Measurements from ENCODE around the gene TSACC. TPM values are rescaled to one million over a fixed set of nuclear protein-coding genes. Genes with fewer than 3 reads are reported as not detected.
"Not testable (repeated sequence)": the region's sequence is repeated elsewhere in the genome, so short reads cannot be mapped to it uniquely, and the experiment has no call there.

TSACC gene
- total RNA-seq, 2 experiments from 2014 or later = 0.72 TPM; not detected in 1

GRCh38 chr1:156367383-156368156 is 29.2 kb downstream of the TSACC start:
- Mint-ChIP-seq H3K4me3 (no peak overlapping the region), H3K9me3 (no peaks in the 10 kb centered on the region), H3K4me1 (ENCODE audit: low read depth) (peaks cover 2% of the 10 kb centered on the region), H3K27ac (no peak overlapping the region), H3K36me3 (ENCODE audit: low read depth) (no peaks in the 10 kb centered on the region), H3K27me3 (peaks cover 43% of the 10 kb centered on the region)
- POLR2A ChIA-PET = no interaction called here
- no peak for ATAC-seq
- intact Hi-C loops (cut with micrococcal nuclease) = no loop called here
- DNase-seq = no peak
- no peak for TF ChIP-seq CTCF (IDR thresholded peaks at IDR 0.05)
- CTCF ChIA-PET = interaction anchor here (0.7 kb wide), 1 partner anchor 18 kb away, joined by 3 read pairs; no protein-coding TSS in a partner anchor

GRCh38 chr1:156368157-156368658 is 29.9 kb downstream of the TSACC start:
- H3K4me3 Mint-ChIP-seq = no peak overlapping the region
- H3K9me3 Mint-ChIP-seq = no peaks in the 10 kb centered on the region
- ChIA-PET CTCF (interaction anchor here (0.7 to 6.1 kb wide), 2 partner anchors 17 to 78 kb away, joined by 5 to 73 read pairs; no protein-coding TSS in a partner anchor), POLR2A (no interaction called here)
- ATAC-seq (no peak), DNase-seq (no peak)
- intact Hi-C loops (cut with micrococcal nuclease) = no loop called here
- no peak overlapping the region for H3K27ac Mint-ChIP-seq
- peaks cover 46% of the 10 kb centered on the region for H3K27me3 Mint-ChIP-seq
- H3K36me3 Mint-ChIP-seq (ENCODE audit: low read depth) = no peaks in the 10 kb centered on the region
- peaks cover 2% of the 10 kb centered on the region for H3K4me1 Mint-ChIP-seq (ENCODE audit: low read depth)
- TF ChIP-seq CTCF (IDR thresholded peaks at IDR 0.05) = no peak

DNA sequence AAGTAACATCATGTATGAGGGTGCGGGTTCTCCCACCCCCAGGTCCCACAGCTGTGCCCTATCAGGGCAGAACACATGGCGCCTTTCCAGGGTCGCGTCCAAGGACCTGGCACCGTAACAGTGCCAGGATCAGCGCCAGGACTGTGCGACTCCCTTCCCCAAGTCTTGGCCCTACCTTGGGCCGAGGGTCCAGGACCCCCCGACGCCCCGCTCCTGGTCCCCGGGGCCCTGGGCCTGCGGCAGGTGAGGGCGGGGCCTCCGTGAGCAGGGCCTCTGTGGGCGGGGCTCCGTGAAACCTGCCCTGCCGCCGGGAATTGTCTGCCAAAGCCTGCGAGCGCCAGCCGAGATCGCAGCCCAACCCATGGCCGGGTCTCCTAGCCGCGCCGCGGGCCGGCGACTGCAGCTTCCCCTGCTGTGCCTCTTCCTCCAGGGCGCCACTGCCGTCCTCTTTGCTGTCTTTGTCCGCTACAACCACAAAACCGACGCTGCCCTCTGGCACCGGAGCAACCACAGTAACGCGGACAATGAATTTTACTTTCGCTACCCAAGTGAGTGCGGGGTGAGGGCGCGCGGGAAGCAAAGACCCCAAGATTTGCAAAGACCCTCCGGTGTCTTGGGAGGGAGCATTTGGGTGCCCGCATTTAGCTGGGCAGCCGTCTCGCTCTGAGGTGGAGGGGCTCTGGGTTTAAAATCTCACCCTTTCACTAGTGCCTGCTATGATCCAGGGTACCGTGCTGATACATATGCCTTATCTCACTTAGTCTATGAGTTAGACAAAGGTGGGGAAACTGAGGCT is 30.8 kb downstream of the TSACC start, which contains the start of gene RHBG:
RHBG (plus strand) TSS at position 323 of the 796 bp plus-strand sequence; CDS start at position 362, 39 bp downstream.
- ChIA-PET CTCF (interaction anchor here (0.7 to 6.1 kb wide), 3 partner anchors 16 to 77 kb away, joined by 5 to 73 read pairs (median 26); no protein-coding TSS in a partner anchor), POLR2A (interaction anchor here (0.5 kb wide), 1 partner anchor 56 kb away, joined by 4 read pairs; no protein-coding TSS in a partner anchor)
- Mint-ChIP-seq H3K9me3 (no peaks in the 10 kb centered on the region), H3K27ac (no peak within 1 kb of the TSS), H3K4me3 (peak within 1 kb of the TSS; percentile 7), H3K4me1 (ENCODE audit: low read depth) (peaks cover 2% of the 10 kb centered on the region), H3K27me3 (peaks cover 48% of the 10 kb centered on the region), H3K36me3 (ENCODE audit: low read depth) (no peaks in the 10 kb centered on the region)
- intact Hi-C loops (cut with micrococcal nuclease) = no loop called here
- no peak for TF ChIP-seq CTCF (IDR thresholded peaks at IDR 0.05)
- peak; percentile 19 for DNase-seq
- peak; percentile 45 for ATAC-seq

DNA sequence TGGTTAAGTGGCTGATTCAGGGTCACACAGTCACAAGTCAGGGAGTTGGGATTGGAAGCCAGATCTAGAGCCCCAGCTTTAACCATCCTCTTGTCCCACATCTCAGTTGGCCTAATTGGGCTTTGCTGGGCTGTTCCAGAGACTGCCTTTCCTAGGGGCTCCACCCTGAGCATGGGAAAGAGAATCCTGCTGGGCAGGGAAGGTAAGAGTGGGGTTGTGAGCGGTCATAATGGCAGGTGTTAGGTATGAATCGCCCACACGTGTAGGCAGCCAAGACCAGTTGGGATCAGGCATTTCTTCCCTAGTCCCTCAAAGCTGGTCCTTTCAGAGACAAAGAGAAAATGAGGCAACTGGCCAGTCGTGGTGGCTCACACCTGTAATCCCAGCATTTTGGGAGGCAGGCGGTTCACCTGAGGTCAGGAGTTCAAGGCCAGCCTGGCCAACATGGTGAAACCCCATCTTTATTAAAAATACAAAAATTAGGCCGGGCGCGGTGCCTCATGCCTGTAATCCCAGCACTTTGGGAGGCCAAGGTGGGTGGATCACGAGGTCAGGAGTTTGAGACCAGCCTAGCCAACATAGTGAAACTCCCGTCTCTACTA is 31.5 kb downstream of the TSACC start:
- DNase-seq; H3K36me3 Mint-ChIP-seq (ENCODE audit: low read depth); H3K4me1 Mint-ChIP-seq (ENCODE audit: low read depth); H3K9me3 Mint-ChIP-seq; intact Hi-C loops (cut with micrococcal nuclease); H3K27ac Mint-ChIP-seq; ATAC-seq: not testable (repeated sequence)
- POLR2A ChIA-PET = interaction anchor here (0.5 kb wide), 1 partner anchor 56 kb away, joined by 4 read pairs; no protein-coding TSS in a partner anchor
- H3K27me3 Mint-ChIP-seq = peaks cover 45% of the 10 kb centered on the region
- peak overlapping the region; percentile 7 for H3K4me3 Mint-ChIP-seq
- CTCF ChIA-PET = interaction anchor here (4.6 to 6.1 kb wide), 2 partner anchors 15 to 76 kb away, joined by 26 to 73 read pairs; no protein-coding TSS in a partner anchor

All from activated CD8-positive, alpha-beta T cell treated with anti-CD3 and anti-CD28 coated beads for 36 hours (primary cell).